HG02759 (cell line): ENCODE measurements around the gene MRPL17.

Experiments used
- ATAC-seq: cut with Tn5 transposase; IDR thresholded peaks from one replicate; pipeline ENCODE4 v1.9.1; 2021; ENCODE audit warnings: mild to moderate bottlenecking, moderate library complexity; ENCODE audit not compliant: unreplicated experiment

Gene MRPL17

DNA sequence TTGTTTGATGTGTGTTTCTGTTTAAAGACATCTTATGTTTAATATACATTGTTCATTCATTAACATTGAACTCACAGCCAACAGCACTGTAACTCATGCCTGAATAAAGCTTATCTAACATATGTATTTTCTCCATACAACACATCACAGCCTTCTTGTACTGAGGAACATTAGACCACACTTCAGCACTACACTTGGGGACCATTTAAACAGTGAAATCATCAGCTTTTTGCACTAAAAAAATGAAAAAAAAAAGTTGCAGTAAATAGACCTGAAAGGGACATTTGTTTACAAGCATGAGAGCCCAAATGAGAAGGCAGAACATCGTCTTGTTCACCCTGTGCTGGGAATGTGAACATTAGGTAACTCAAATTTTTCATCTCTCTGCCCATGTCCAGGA, 48.6 kb downstream of the MRPL17 start:
- no peak for ATAC-seq

GRCh38 chr11:6633422-6634408, 49.4 kb downstream of the MRPL17 start:
- no peak for ATAC-seq

- no peak for ATAC-seq
Observed at GRCh38 chr11:6632116-6633073, 50.7 kb downstream of the MRPL17 start.

GRCh38 chr11:6631361-6631890, 51.7 kb downstream of the MRPL17 start:
- no peak for ATAC-seq

- no peak for ATAC-seq
Observed at GRCh38 chr11:6630632-6631291, 52.4 kb downstream of the MRPL17 start.
